ENCODE results near the gene ZNF276.
A peak's percentile ranks its signal among the peaks of the same experiment; 100 is the strongest.
"Not testable (repeated sequence)": the region's sequence is repeated elsewhere in the genome, so short reads cannot be mapped to it uniquely, and the experiment has no call there.

ZNF276 gene

GRCh38 chr16:89720813-89721545 is at the start of gene ZNF276, which contains the start of gene VPS9D1:
TSS of gene ZNF276 (plus strand) at chr16:89721537. CDS start at chr16:89721641, 104 bp downstream.
TSS of gene VPS9D1 (minus strand) at chr16:89720898. CDS start at chr16:89720861, 37 bp downstream.
- DNase-seq: peak; percentile 85

GRCh38 chr16:89671565-89671964 is 49.8 kb upstream of the ZNF276 start:
- DNase-seq: not testable (repeated sequence)

GRCh38 chr16:89672177-89672941 is 49.0 kb upstream of the ZNF276 start:
- DNase-seq: no peak

GRCh38 chr16:89678258-89678657 is 43.1 kb upstream of the ZNF276 start:
- DNase-seq: no peak

GRCh38 chr16:89685916-89686315 is 35.4 kb upstream of the ZNF276 start:
- DNase-seq: no peak

- DNase-seq: peak; percentile 99
Observed at GRCh38 chr16:89686520-89687091, 34.7 kb upstream of the ZNF276 start, which contains the start of gene CDK10. TSS of gene CDK10 (plus strand) at chr16:89686689. CDS start at chr16:89686711, 22 bp downstream.

- peak; percentile 53 for DNase-seq
Observed at GRCh38 chr16:89687092-89687940, 34.0 kb upstream of the ZNF276 start.

GRCh38 chr16:89688395-89688794 is 32.9 kb upstream of the ZNF276 start:
- DNase-seq: no peak

GRCh38 chr16:89689142-89689541 is 32.2 kb upstream of the ZNF276 start:
- DNase-seq: no peak

- not testable (repeated sequence) for DNase-seq
Observed at GRCh38 chr16:89689621-89690020, 31.7 kb upstream of the ZNF276 start.

- DNase-seq: no peak
Observed at GRCh38 chr16:89690392-89690901, 30.9 kb upstream of the ZNF276 start.

GRCh38 chr16:89691231-89691985 is 29.9 kb upstream of the ZNF276 start:
- DNase-seq: no peak

GRCh38 chr16:89691986-89692569 is 29.3 kb upstream of the ZNF276 start:
- DNase-seq: no peak

- DNase-seq: no peak
Observed at GRCh38 chr16:89693289-89693731, 28.0 kb upstream of the ZNF276 start.

- peak; percentile 55 for DNase-seq
Observed at GRCh38 chr16:89693931-89694783, 27.2 kb upstream of the ZNF276 start.

GRCh38 chr16:89694784-89695085 is 26.6 kb upstream of the ZNF276 start:
- DNase-seq: not testable (repeated sequence)

GRCh38 chr16:89695086-89695874 is 26.1 kb upstream of the ZNF276 start:
- DNase-seq: peak; percentile 61

- DNase-seq: peak; percentile 63
Observed at GRCh38 chr16:89695875-89696669, 25.3 kb upstream of the ZNF276 start.

Data from 8988T (cell line).